GM12875 (cell line): ENCODE results near the gene BASP1.
"Not testable (repeated sequence)": the region's sequence is repeated elsewhere in the genome, so short reads cannot be mapped to it uniquely, and the experiment has no call there.

ENCODE experiments used
- H3K4me3 ChIP-seq: one replicate; pipeline ENCODE4 v1.5.1; 2011; ENCODE audit warnings: low read depth, low read length, control low read depth
- CTCF ChIP-seq: IDR thresholded peaks from 2 replicates; pipeline ENCODE4 v1.5.1; 2011; ENCODE audit warnings: low read depth, mild to moderate bottlenecking, control low read depth, inconsistent platforms, low read length, moderate library complexity, borderline replicate concordance; ENCODE audit not compliant: insufficient read depth

The BASP1 gene

GRCh38 chr5:17305017-17305416, 87.6 kb downstream of the BASP1 start:
- TF ChIP-seq CTCF, result no peak
- H3K4me3 ChIP-seq, result no peak overlapping the region

GRCh38 chr5:17305964-17306725, 88.7 kb downstream of the BASP1 start:
- TF ChIP-seq CTCF, result no peak
- H3K4me3 ChIP-seq, result no peak overlapping the region

- TF ChIP-seq CTCF, result no peak
- no peak overlapping the region for H3K4me3 ChIP-seq
Observed at GRCh38 chr5:17306726-17307091, 89.3 kb downstream of the BASP1 start.

GRCh38 chr5:17307440-17307839, 90.0 kb downstream of the BASP1 start:
- not testable (repeated sequence) for H3K4me3 ChIP-seq

- no peak overlapping the region for H3K4me3 ChIP-seq
- TF ChIP-seq CTCF, result no peak
Observed at GRCh38 chr5:17308326-17309065, 91.1 kb downstream of the BASP1 start.

- TF ChIP-seq CTCF, result no peak
Observed at GRCh38 chr5:17309462-17309861, 92.0 kb downstream of the BASP1 start.

GRCh38 chr5:17310502-17310901, 93.1 kb downstream of the BASP1 start:
- H3K4me3 ChIP-seq, result not testable (repeated sequence)

More at GRCh38 chr5:17309462-17309861, 92.0 kb downstream of the BASP1 start:
- H3K4me3 ChIP-seq, result no peak overlapping the region

GRCh38 chr5:17311811-17312210, 94.4 kb downstream of the BASP1 start:
- not testable (repeated sequence) for H3K4me3 ChIP-seq

GRCh38 chr5:17312358-17312757, 94.9 kb downstream of the BASP1 start:
- TF ChIP-seq CTCF, result no peak
- no peak overlapping the region for H3K4me3 ChIP-seq
